Stimulated activated CD8-positive, alpha-beta memory T cell treated with anti-CD3 and anti-CD28 coated beads, Interleukin-4, amount 100 ng/mL, for 1 hour (primary cell): ENCODE data around the gene ABCC8.

Source experiments
- DNase-seq, 2 donors: peaks; one replicate each; pipeline ENCODE4 v3.0.0-alpha.2; 2020; ENCODE audit warnings: low read depth in 2 of 2, low spot score in 1 of 2

The ABCC8 gene

DNA sequence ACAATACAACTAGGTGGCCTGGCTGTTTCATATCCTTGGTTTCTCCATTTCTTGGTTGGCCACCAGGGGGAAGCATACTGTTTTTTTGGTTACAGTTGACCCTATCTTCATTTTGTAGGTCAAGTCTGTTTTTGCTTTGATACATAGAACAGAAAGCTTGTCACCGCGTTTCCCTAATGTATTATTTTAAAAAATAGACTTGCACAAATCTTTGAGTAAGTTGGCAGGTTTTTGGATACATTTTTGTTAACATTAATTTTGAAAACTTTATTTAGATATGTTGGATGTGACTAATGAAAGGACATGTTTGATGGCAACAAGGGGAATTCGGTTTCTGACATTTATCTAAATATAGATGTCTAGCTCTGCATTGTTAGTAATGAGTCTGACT lies 122.0 kb downstream of the ABCC8 start:
- DNase-seq: peak in 1 of 2 donors; percentile 19

DNA sequence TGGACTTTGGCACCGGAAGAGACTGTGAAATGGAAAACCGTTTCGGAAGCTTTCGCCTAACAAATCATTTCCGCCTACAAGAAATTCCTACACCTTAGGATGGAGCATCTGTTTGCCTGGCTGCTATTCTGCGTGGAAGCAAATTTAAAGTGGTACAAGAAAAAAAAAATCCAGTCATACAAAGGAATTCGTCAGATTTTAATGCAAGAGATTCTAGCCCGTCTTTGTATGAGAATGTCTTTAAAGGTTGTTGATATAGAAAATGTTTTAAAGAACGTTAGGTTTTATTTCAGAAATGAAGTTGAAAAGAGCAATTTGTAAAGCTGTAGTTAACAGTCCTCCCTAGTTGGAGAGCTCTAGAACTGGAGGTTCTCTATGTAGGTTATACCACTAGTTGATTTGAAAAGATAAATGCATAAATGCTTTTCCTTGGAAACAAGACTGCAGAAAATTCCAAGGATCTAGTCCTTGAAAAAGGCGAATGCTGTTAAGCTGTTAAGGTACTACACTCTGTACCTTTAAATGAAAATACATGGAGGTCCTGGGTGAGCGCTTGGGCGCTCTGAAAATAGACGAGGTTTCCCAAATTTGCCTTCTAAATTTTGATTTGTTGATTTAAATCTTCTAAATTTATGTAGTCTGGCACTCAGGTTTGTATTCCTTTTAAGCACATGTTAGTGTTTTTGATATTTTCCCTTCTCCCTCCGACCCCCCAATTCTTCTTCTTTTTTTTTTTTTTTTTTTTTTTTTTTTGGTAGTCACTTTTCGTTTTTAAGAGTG lies 122.6 kb downstream of the ABCC8 start:
- no peak for DNase-seq

GRCh38 chr11:17352950-17353820 lies 123.5 kb downstream of the ABCC8 start:
- DNase-seq: peak in 1 of 2 donors; percentile 22

DNA sequence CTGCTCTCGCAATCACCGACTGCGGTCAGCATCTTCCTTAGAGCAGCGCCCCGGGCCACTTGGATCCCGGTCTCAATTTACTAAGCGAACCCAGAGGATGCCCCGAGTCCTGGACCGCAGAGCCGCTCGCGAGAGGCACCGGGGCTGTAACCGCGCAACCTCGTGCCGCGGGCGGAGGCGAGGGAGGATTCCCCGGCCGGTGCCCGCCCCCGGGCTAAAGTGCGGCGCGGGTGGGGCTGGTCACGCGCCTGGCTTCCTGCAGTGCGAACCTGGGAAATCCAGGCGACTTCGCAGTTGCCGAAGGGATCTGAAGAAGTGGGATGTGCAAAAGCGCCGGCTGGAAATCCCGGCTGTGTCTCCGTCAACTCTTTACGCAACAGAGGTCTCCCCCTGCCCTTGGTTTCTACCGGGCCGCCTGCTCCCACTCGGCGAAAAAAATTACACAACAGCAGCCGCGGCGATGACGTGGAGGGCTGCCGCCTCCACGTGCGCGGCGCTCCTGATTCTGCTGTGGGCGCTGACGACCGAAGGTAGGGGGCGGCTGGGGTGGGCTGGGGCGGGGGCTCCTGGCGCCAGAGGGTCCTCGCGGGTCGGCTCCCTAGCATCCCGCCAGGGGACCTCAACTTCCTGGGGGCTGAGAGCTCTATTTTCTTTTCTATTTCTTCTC lies 125.0 kb downstream of the ABCC8 start, which contains the start of gene NCR3LG1:
NCR3LG1 (plus strand) TSS at position 291 of the 667 bp plus-strand sequence; CDS start at position 461, 170 bp downstream.
- DNase-seq: peak; percentile 25 to 27

GRCh38 chr11:17351172-17351509 lies 125.5 kb downstream of the ABCC8 start:
- DNase-seq: no peak

DNA sequence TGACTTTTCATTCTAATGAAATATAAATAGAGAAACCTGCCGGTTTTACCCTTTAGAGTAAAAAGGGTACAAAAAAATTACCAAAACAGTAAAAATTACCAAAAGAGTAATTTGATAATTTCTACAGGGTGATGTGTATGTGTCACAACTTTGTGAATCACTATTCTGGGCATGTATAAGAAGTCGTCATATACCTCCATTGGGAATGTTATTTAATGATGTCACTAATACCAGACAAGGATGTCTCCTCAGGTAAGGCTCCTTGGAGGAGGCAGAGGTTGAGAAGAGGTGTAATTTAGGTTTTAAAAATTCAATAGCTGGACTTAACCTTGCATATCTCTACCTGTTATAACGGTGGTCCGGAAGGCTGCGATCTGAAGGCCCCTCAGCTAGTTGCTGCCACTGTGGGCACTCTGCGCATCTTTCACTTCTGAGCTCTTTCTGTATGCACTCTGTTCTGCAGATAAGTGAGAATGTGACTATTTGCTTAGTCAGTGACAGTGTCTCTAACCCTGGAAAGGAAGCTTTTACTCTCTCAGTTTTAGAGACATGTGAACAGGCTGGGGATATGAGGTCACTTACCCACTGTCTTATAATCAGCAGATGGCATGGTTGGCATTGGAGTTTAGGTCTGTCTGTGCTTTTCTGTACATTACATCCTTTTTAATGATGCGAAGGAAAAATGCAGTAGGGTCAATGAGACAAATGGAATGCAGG lies 126.0 kb downstream of the ABCC8 start:
- DNase-seq: no peak

GRCh38 chr11:17347676-17348075 lies 129.0 kb downstream of the ABCC8 start:
- no peak for DNase-seq

DNA sequence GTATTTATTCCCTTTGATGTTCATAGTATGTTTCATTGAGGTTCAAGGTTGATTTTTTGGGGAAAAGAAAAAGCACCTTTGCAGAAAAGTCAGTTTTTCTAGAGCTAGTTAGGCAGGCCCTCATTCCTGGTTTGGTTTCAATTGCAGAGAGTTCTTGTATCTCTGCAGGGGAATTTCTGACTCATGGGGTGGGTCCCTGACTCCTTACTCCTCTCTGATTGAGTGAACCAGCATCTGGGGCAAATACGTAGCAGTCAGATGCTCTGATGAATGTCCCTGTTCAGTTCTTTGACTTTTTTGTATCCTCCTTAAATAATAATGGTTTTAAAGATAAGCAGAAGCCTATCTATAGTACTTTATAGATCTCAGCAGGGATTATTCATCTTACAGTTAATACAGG lies 132.7 kb downstream of the ABCC8 start:
- no peak for DNase-seq

- DNase-seq: no peak
Measured at GRCh38 chr11:17343257-17343656, 133.4 kb downstream of the ABCC8 start.
